NT2/D1 (cell line): ENCODE data around the gene HOXB6.

Experiments
- DNase-seq: peaks from one replicate; pipeline ENCODE4 v3.0.0-alpha.2; 2011; ENCODE audit warnings: low read depth, low spot score
- H3K27me3 ChIP-seq: 2 replicates; pipeline ENCODE4 v1.6.0; 2011; ENCODE audit warnings: mild to moderate bottlenecking; ENCODE audit not compliant: insufficient read length, insufficient read depth
- H3K36me3 ChIP-seq: 2 replicates; pipeline ENCODE4 v1.6.1; 2011; ENCODE audit warnings: mild to moderate bottlenecking, low read length, mixed read lengths; ENCODE audit not compliant: insufficient read depth, insufficient read length
- H3K4me1 ChIP-seq: 2 replicates; pipeline ENCODE4 v1.5.1; 2011; ENCODE audit not compliant: insufficient read depth, insufficient read length
- H3K4me3 ChIP-seq: 2 replicates; pipeline ENCODE4 v1.5.1; 2011; ENCODE audit warnings: low read depth; ENCODE audit not compliant: insufficient read length
- H3K9ac ChIP-seq: 2 replicates; pipeline ENCODE4 v1.6.0; 2011; ENCODE audit warnings: low read depth; ENCODE audit not compliant: insufficient read length
- H3K9me3 ChIP-seq: 2 replicates; pipeline ENCODE4 v1.5.1; 2011; ENCODE audit warnings: mild to moderate bottlenecking, low read length; ENCODE audit not compliant: insufficient read depth
- SUZ12 ChIP-seq: IDR thresholded peaks from 2 replicates; pipeline ENCODE4 v1.6.1; 2011; ENCODE audit not compliant: insufficient read length, insufficient read depth; ENCODE audit errors: extremely low read depth
- YY1 ChIP-seq: IDR thresholded peaks from 2 replicates; pipeline ENCODE4 v1.6.1; 2011; ENCODE audit not compliant: insufficient read length, insufficient read depth
- ZNF274 ChIP-seq: IDR thresholded peaks from 2 replicates; pipeline ENCODE4 v1.6.1; 2011; ENCODE audit warnings: mild to moderate bottlenecking, low read depth, low read length

The HOXB6 gene

DNA sequence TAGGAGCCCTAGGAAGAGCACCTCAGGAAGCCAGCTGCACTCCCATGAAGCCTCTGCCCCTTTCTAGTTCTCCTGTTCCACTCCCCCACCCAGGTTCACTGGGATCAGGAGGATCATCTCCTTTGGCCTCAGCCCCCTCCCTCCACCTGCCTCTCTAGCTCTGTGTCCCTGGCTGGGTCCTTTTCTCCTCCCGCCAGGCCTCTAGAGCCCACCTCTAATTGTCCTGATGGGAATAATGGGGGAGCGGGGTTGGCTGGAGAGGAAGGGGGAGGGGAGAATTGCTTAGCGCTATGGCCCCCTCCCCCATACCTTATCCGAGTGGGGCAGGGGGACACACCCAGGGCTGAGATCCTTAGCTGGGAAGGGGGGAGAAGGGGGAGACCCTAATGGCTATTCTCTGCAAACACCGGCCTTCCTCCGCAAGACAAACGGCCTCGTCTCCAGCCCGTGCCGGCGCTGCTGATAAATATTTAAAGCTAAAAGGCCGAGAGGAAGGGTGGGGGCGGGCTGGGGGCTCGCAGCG, 5.0 kb upstream of the HOXB6 start:
- Histone ChIP-seq H3K4me1 (peaks cover 5% of the 10 kb centered on the region), H3K9me3 (no peaks in the 10 kb centered on the region), H3K9ac (no peak overlapping the region), H3K4me3 (peak overlapping the region; percentile 46), H3K36me3 (no peaks in the 10 kb centered on the region), H3K27me3 (peaks cover 98% of the 10 kb centered on the region)
- DNase-seq: no peak
- TF ChIP-seq ZNF274 (no peak), SUZ12 (no peak), YY1 (no peak)

DNA sequence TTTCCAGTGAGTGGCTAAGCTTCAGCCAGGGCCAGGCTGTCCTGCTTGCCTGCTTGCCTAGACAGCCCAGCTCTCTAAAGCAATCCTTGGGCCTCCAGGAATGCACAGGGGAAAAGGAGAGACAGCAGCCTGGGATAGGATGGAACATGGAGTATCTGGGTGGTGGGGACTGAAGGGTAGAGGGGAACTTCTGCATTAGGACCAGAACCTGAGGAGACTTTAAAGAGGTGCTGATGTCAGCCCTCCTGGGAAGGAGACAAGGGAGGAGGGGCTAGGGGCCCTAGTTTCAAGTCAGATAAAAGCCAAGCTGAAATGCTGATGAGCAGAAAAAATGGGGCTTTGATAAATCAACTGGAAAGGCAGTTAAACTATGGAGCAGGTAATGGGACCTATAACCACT, 4.2 kb upstream of the HOXB6 start:
- H3K27me3 ChIP-seq: peaks cover 98% of the 10 kb centered on the region
- no peak for TF ChIP-seq ZNF274
- no peak for TF ChIP-seq SUZ12
- TF ChIP-seq YY1: no peak
- no peak overlapping the region for H3K9ac ChIP-seq
- H3K4me1 ChIP-seq: peaks cover 7% of the 10 kb centered on the region
- H3K9me3 ChIP-seq: no peaks in the 10 kb centered on the region
- no peak overlapping the region for H3K4me3 ChIP-seq
- DNase-seq: no peak
- no peaks in the 10 kb centered on the region for H3K36me3 ChIP-seq

DNA sequence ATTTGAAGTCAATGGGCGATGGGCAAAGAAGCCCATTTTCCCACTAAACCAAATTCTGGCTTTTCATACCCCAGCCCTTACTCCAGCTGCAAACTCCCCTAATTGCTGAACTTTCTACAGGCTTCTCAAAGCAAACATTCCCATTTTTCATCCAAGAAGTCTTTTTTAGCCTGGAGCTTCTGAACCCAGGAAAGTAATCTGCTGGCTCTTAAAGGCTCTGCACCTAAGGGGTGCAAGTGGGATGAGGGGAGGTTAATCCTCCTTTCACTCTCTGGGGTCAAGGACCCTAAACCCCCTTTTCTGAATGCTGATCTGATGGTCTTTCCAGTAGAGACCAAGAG, 3.7 kb upstream of the HOXB6 start:
- no peaks in the 10 kb centered on the region for H3K36me3 ChIP-seq
- no peaks in the 10 kb centered on the region for H3K9me3 ChIP-seq
- TF ChIP-seq SUZ12: no peak
- no peak for TF ChIP-seq YY1
- TF ChIP-seq ZNF274: no peak
- H3K9ac ChIP-seq: no peak overlapping the region
- H3K4me3 ChIP-seq: no peak overlapping the region
- H3K27me3 ChIP-seq: peaks cover 98% of the 10 kb centered on the region
- H3K4me1 ChIP-seq: peaks cover 12% of the 10 kb centered on the region
- no peak for DNase-seq

DNA sequence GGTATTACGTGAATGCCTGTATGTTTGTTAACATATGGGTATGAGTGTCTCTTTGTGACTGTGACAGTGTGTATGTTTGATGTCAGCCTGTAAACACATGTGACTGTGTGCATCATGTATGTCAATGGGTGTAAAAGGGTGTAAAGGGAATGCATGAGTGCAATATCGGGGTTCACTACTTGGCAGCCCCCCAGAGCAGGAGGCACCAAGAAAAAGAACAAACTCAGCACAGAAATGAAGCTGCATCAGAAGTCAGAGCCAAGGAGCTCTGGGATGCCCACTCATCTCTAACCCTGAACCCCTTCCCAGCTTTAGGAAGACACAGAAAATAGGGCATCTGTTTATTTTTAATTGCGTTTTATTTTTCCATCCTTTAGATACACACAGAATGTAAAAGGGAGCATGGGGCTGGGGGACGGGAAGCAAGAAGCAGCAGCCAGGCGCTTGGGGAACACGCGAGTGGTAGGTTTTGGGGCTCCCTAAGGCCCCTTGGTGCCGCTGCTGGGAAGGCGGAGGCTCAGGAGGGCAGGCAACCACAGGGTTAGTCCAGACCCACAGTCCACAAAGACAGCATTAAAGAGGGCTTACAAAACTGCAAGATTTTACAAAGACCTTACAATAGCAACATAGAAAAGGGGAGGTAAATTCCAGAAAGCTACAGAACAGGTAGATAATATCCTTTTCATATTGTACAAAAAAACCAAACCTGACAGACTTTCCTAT, 2.3 kb upstream of the HOXB6 start:
- Histone ChIP-seq H3K4me3 (no peak overlapping the region), H3K27me3 (peaks cover 99% of the 10 kb centered on the region), H3K9me3 (no peaks in the 10 kb centered on the region), H3K4me1 (peaks cover 12% of the 10 kb centered on the region), H3K9ac (no peak overlapping the region), H3K36me3 (no peaks in the 10 kb centered on the region)
- DNase-seq: no peak
- no peak for TF ChIP-seq YY1
- no peak for TF ChIP-seq ZNF274
- no peak for TF ChIP-seq SUZ12

DNA sequence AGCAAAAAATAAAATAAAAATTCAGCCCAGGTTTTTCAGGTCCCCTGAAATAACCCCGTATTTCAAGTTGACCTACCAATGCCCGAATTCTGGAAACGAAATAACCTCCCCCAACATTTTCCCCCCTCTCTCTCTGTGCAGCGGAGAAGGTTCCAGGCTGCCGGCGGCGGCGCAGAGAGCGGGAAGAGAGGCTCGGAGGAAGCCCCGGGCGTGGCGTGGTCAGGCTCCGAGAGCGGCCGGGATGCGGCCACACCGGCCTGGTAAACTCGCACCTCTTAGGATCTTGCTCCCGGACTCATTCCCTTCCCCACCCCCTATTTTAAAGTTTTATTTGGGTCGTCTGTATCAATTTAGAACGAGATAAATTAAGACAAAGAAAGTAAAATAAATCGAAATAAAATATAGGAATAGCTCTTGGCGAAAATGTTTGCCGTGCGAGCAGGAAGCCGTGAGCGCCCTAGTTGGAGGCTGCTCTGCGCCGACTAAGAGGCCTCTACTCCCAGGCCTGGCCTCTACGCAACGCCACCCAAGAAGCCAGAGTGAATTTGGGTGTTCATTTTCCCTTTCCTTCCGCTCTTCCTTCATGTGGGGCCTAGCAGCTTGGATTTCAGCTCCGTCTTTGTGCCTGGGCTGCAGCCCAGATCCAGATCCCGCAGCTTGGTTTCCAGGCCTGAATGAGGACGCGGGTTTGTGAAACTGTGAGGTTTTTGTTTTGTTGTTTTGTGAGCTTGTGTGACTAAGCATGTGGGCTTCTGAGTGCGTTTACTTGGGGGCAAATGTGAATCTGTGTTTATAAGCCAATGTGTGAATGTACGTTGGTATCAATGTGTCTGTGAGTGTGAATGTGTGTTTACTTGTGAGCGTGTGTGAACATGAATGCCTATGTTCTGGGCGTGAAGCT, 1.5 kb upstream of the HOXB6 start:
- Histone ChIP-seq H3K36me3 (no peaks in the 10 kb centered on the region), H3K27me3 (peaks cover 99% of the 10 kb centered on the region), H3K4me3 (no peak overlapping the region), H3K9ac (no peak overlapping the region), H3K9me3 (no peaks in the 10 kb centered on the region), H3K4me1 (peaks cover 6% of the 10 kb centered on the region)
- TF ChIP-seq YY1: no peak
- TF ChIP-seq SUZ12: no peak
- TF ChIP-seq ZNF274: no peak
- DNase-seq: no peak

DNA sequence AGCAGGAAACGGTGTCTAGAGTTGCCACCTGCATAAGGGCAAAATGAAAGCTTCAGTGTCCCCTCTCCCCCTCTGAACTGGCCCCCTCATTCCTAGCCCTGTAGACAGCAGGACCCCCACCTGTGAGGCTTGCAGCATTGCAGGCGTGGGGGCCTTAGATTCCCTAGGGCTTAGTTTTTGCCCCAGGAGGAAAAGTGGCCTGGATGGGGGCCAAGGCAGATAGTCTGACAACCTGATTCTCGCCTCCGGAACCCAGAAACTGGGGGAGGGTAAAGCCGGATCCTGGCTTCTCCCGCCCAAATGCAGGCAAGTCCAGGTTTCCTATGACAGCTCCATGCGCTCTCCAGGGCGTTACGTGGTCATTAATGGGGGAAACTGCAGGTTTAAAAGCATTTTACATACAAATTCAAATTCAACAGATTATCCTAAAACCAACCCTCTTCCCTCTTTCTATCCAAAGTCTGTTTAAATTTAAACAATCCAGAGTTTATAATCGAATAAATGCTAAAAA, 678 bp upstream of the HOXB6 start:
- DNase-seq: no peak
- Histone ChIP-seq H3K4me1 (peaks cover 6% of the 10 kb centered on the region), H3K27me3 (peaks cover 99% of the 10 kb centered on the region), H3K9ac (no peak overlapping the region), H3K9me3 (no peaks in the 10 kb centered on the region), H3K36me3 (no peaks in the 10 kb centered on the region), H3K4me3 (no peak overlapping the region)
- TF ChIP-seq ZNF274 (no peak), SUZ12 (no peak), YY1 (no peak)

DNA sequence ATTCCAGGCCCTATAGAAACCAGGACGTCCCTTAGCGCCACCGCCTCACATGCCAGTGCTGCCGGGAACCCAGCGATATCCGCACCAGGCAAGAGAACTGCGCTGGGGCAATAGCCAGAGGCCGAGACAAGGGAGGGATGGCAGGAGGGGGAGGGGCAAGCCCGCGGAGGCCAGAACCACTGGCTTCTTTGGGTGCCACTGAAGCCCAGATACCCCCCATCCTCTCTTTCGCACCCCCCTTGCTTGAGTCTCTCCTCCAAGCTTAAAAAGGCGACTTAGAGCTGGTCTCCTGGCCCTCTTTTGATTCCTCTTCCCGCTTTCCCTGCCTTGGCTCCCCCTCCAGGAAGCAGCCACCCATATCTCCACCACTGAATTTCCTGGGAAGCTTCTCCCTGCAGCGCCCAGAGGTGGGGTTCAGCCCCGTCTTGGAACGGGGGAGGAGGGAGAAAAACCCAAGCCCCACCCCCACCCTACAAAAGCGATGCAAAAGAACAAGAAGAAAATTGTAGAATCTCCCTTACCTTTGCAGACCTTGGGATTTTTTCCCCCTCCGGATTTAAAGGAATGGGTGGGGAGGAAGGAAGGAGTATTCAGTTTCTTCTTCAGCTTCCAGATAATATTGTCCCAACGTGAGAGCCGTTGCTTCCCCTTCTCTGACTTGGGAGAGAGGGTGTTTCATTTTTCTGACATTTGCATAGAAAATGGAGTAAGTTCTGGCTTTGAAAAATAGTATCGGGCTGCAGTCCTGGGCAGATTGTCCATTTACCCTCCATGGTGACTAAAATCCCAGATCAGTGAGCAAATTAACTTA, 622 bp downstream of the HOXB6 start:
- no peak overlapping the region for H3K4me3 ChIP-seq
- TF ChIP-seq YY1 (no peak), SUZ12 (no peak), ZNF274 (no peak)
- DNase-seq: no peak
- no peak overlapping the region for H3K9ac ChIP-seq
- peaks cover 6% of the 10 kb centered on the region for H3K4me1 ChIP-seq
- H3K27me3 ChIP-seq: peaks cover 99% of the 10 kb centered on the region
- H3K9me3 ChIP-seq: no peaks in the 10 kb centered on the region
- no peaks in the 10 kb centered on the region for H3K36me3 ChIP-seq
